ENCODE data around the gene SH3GL1.
"Not testable (repeated sequence)": the region's sequence is repeated elsewhere in the genome, so short reads cannot be mapped to it uniquely, and the experiment has no call there.

Gene SH3GL1

DNA sequence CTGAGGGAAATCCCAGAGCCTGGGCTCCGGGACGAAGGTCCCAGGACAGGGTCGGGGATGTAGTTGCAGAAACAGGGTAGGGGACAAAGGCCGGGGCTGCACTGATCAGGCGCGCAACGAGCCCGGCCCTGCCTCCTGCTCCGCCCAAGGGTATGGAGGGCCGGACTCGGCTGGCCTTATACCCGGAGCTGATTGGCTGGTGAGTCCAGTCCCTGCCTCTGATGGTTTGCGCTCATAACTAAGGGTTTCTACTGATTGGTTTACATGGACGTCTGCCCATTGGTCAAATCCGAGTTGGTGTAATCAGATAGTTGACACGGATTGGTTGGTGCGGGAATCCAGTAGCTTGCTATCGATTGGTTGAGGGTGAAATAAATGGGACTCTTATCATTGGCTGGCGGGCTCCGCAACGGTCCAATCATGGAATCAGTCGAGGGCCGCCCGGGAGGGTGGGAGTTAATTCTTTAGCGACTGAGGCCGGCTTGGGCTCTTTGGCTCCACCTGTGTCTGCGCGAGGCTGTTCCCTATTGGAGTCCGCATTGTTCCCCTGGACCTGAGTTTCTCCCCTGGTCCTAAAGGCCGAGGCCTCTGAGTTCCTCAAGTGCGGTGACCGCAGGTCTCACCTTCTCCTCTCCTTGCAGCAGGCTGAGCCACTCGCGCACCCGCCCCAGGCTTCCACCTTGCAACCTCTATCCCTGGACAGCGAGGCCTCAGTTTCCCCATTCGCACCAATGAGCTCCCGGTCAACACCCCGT, 57.6 kb downstream of the SH3GL1 start:
- DNase-seq, result peak; percentile 94

DNA sequence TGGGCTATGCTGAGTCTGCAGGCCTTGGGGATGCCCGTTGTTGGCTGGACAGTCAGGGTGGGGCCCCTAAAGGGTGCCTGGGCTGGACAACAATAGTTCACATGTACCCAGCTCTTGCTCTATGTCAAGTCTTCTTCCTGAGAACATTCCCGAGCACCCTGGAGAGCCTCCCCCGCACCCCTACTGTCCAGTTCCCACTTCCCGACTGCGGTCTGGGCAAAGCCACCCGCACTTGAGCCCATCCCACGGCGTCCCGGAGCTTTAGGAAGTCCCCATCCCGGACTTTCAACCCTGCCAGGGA, 58.1 kb downstream of the SH3GL1 start:
- no peak for DNase-seq

DNA sequence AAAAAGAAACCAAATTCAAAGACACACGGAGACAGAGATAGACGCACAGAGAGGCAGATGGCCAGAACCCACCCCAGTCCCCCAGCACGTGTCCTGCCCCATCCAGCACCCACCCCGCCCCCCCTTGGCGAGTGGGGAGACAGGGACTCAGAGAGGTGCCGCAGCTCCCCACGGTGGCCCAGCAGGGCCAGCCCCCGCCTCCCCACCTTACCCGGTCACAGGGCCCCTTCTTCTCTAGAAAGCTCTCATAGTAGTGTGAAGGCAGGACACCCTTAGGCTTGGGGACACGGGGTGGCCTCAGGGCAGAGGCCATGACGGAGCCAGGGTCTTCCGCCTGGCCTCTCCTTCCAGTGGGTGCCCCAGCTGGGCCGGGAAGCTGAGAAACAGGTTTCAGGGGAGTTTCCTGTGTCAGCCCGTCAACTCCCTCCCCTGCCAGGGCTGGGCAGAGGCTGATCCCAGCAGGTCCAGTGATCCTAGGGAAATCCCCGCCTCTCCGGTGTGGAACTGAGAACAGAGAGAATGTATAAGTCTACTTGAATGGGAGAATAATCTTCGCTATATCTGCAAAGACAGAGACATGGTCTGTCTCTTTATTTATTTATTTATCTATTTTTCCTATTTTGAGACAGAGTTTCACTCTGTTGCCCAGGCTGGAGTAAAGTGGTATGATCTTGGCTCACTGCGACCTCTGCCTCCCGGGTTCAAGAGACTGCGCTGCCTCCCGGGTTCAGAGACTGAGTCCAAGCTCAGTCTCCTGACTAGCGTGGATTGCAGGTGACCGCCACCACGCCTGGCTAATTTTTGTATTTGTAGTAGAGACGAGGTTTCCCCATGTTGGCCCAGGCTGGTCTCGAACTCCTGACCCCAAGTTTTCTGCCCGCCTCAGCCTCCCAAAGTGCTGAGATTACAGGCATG, 61.6 kb downstream of the SH3GL1 start, which contains the start of gene STAP2:
Gene STAP2 (minus strand): TSS at position 387 of the 915 bp plus-strand sequence. CDS start 74 bp downstream, at position 313.
- no peak for DNase-seq

DNA sequence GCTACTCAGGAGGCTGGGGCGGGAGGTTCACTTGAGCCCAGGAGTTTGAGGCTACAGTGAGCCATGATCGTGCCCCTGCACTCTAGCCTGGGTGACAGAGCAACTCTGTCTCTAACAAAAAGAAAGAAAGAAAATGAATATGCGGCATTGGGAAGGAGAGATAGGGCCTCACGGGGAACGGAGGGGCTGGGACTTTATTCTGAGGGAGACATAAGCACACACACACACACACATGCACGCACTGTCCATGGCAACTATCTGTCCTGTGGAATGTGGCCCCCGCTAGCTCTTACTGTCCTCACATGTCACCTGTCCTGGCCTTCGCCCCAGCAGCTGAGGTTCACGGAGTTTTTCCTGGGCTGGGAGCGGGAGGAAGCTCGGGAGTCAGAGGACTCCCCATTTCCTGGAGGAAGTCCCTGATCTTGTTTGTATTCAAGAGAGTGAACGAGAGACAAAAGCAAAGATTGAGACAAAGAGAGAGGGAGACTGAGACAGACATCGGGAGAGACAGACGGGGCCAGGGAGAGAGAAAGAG, 62.4 kb downstream of the SH3GL1 start:
- no peak for DNase-seq

DNA sequence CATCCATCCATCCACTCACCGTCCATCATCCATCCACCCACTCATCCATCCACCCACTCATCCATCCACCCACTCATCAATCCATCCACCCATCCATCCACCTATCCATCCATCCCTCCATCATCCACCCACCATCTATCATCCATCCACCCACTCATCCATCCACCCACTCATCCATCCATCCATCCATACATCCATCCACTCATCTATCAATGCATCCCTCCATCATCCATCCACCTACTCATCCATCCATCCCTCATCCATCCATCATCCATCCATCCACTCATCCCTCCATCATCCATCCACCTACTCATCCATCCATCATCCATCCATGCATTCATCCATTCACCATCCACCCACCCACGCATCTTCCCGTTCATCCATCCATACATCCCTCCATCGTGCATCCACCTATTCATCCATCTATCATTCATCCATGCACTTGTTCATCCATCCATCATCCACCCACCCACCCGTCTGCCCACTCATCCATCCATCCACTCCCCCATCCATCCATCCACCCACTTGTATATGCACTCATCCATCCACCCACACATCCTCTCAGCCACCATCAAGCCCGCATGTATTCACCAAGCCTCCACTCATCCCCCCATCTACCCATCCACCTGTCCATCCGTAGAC, 65.3 kb downstream of the SH3GL1 start:
- DNase-seq, result no peak

DNA sequence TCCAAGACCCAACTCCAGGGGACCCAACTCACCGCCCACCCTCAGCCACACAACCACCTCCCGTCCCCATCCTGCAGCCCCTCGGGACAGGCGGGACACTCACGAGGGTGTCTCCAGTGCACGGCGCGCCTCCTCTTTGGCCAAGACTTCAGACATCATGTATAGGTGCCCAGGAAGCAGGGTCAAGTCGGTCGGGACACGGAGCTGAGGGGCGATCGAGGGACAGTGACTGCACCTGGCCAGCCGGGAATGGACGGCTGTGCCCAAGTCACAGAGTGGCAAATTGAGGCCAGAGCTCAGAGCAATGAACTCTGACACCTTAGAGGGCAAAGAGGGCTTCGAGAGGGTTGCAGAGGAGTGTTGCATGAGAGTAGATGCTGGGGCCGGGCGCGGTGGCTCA, 70.5 kb downstream of the SH3GL1 start:
- no peak for DNase-seq

DNA sequence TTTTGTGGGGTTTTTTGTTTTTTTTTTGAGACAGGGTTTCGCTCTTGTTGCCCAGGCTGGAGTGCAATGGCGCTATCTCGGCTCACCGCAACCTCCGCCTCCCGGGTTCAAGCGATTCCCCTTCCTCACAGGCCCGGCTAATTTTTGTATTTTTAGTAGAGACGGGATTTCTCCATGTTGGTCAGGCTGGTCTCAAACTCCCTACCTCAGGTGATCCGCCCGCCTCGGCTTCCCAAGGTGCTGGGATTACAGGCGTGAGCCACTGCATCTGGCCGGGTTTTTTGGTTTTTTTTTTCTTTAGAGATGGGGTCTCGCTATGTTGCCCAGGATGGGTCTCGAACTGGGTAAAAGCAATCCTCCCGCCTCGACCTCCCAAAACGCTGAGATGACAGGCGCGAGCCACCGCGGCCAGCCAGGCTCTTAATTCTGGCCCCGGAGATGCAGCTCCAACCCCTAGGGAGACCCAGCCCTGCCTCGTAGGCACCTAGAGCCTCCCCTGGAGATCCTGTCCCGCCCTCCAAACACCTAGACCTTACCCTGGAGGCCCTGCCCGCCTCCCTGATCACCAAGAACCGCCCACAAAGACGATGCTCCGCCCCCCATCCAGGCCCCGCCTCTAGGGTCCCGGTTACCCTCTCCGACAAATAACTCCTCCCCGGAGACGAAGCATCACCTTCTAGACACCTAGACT, 71.2 kb downstream of the SH3GL1 start:
- not testable (repeated sequence) for DNase-seq

DNA sequence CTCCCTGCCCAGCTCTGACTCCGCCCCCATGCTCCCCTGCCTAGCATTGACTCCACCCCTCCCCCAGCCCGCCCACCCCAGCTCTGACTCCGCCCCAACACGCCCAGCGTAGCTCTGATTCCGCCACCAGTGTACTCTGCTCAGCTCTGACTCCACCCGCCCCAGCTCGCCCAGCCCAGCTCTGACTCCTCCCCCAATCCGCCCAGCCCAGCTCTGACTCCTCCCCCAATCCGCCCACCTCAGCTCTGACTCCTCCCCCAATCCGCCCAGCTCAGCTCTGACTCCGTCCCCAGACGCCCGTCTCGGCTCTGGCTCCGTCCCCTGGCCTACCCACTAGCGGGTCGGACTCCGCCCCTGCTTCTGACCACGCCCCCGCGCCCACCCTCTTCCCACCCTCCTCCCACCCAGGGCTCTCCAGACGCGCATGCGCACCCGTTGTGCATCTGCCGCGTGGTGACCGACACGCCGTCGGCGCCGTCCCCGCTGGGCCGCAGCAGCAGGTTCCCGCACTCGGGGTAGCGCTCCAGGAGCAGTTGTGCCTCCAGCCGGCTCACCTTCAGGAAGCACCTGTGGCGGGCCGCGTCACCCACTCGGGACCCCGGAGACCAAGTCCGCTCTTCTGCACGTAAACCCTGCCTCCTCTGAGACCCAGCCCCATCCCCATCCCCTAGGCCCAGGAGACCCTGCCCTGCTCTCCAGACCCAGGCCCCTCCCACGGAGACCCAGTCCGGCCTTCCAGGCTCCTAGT, 71.9 kb downstream of the SH3GL1 start:
- DNase-seq, result peak; percentile 97

DNA sequence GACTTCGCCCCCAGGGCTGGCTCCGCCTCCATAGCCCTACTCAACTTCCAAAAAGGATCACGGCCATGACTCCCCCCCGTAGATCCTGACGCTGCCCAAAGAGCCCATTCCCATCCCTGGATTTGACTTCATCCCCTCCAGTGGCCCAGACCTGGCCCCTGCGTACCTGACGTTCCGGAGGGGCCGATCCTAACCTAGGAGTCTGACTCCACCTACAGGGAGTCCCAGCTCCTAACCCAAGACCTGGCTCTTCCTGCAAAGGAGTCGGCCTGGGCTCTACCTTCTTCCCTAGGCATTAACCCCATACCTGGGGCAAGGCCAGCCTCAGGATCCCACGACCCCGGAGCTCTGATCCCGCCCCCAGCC, 72.5 kb downstream of the SH3GL1 start:
- no peak for DNase-seq

DNA sequence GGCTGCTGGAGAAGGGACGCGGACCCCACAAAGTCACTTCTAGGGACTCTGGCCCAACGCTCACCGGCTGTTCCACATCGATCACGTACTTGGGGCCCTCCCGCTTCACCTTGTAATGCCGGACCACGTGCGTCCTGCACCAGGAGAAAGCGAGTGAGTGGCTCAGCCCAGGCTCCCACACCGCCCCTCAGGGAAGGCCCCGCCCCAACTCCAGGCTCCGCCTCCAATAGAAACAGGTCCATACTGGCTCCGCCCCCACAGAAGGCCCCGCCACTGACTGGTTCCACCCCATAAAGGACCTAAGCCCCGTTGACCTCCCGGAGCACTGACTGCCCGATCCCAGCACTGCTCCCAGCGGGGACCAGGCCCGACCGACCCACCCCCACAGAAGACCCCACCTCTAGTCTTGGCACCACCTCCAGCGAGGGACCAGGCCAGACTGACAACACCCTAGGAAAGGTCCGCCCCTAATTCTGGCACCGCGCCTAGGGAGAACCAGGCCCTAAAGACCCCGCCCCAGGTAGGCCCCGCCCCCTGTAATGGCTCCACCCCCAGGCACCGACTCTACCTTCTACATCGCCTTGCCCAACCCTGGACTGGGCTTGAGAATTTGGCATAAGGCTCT, 73.0 kb downstream of the SH3GL1 start:
- DNase-seq, result peak; percentile 84

DNA sequence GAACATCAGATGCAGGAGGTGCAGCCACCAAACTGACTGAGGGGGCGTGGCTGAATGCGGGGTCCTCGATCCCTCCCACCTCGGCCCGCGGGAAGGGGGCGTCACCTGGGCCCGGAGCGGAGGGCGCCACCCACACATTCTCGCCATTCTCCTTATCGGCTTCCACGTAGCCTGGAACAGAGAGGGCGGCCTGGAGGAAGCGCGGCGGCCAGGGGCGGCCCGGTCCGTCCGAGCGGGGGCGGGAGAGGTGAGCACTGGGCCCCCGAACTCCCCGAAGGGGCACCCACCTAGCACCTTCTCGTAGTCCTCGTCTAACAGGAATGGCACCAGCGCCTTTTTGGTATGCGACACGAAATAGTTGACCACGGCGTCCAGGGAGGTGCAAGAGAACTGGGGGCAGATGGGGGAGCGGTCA, 73.5 kb downstream of the SH3GL1 start:
- DNase-seq, result no peak

DNA sequence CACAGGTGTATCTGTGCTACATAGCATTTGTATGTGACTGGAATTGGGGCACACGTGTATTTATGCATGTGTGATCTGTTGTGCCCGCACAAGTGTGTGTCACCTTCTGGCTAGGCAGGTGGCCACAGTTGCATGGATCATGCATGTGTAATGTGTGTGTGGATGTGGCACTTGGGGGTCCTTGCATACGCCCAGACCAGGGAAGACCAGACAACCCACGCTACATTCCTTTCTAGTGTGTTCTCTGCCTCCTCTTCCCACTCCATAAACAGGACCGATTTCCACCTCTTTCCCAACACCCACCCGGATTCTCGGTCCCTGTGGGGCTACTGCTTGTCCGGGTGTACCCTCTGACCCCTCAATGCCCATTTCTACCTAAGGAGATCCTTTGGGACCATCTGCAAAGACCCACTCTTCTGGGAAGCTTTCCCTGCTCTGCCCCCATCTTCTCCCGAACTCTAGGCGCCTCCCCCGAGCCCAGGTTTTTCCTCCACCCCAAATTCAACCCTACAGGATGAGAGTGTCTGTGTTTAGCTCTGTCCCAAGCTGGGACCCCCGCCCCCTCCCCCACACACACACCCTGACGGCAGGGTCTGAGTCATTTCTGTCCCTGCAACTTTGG, 74.0 kb downstream of the SH3GL1 start:
- DNase-seq, result no peak

DNA sequence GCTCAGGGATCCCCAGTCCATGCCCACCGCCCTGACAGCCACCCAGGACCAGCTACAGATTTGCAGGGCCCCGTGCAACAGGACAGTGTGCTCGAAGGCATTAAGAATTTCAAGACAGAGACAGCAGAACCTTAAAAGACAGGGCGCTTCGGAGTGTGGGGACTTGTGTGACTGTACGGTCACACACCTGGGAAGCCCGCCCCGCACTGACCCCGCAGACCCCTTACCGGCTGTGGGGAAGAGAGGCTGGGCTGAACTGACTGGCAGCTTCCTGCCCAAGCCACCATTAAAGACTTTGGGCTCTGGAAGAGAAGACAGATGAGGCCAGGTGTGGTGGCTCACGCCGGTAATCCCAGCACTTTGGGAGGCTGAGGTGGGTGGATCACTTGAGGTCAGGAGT, 76.1 kb downstream of the SH3GL1 start:
- no peak for DNase-seq

DNA sequence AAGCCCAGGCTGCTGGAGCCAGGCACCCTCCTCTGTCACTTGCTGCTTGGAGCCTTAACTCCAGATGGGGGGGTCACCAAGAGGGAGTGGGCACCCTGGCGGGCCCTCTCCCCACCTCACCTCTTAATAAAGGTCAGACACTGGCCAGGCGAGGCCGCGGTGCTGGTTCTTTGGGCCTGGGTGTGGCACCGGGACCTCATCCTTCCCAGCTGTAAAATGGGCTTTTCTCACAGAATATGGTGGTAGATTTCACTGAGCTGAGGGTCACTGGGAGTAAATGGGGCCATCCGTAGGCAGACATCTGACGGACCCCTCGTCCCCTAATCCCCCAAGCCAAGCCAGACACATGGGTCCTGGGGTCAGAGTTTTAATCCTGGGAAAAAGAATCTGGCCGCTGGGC, 76.7 kb downstream of the SH3GL1 start:
- DNase-seq, result no peak

DNA sequence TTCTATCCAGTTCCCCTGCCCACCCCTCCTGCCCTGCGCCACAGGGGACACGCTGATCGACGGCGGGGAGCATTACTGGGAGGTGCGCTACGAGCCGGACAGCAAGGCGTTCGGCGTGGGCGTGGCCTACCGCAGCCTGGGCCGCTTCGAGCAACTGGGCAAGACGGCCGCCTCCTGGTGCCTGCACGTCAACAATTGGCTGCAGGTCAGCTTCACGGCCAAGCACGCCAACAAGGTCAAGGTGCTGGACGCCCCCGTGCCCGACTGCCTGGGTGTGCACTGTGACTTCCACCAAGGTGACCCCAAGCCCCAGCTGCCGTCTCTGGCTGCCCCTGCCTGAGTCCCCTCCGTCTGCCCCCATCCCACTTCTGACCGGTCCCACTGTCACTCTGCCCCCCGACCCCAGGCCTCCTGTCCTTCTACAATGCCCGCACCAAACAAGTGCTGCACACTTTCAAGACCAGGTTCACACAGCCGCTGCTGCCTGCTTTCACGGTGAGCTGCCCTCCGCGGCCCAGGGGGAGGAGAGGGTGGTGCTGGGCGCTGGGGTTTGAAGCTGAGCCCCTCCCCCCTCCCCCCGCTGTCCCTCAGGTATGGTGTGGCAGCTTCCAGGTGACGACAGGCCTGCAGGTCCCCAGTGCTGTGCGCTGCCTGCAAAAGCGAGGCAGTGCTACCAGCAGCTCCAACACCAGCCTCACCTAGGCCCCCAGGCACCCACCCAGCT, 77.2 kb downstream of the SH3GL1 start:
- no peak for DNase-seq

DNA sequence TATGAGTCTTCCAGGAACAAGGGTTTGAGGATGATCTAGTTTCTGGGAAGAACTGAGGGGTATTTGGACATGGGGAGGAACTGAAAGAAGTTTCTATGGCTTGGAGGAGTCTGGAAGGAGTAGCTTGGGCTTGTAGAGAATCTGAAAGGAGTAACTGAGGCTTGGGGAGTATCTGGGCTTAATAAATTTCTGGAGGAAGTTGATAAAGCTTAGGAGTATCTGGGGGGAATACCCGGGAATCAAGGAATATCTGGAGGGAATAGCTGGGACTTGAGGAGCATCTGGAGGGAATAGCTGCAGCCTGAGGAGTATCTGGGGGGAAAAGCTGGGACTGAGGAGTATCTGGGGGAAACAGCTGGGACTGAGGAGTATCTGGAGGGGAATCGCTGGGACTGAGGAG, 79.9 kb downstream of the SH3GL1 start:
- no peak for DNase-seq

DNA sequence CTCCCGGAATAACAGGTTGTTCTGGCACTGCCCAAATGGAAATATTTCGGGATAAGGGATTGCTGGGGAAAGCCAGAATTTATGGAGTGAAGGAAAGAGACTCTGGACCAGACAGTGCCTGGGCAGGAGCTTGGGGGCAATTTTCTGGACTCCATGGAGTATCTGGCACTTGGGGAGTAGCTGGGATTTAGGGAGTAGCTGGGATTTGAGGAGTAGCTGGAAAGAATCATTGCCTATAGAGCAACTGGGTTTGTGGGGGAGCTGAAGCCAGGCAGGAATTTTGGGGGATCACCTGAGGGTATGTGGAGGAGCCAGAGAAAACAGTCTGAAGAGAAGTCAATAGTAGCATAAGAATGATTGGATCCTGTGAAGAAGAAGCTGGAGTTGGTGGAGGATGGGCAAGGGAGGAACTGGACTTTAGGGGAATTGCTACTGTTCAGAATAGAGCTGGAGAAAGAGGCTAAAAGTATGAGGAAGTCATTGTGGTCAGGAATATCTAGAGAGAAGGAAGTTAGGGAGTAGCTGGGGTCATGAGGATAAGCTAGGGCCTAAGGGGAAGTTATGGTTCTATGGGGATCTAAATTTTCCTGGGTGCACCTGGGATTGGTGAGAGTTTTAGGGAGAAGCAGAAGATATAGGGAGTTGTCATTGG, 81.2 kb downstream of the SH3GL1 start:
- DNase-seq, result no peak

DNA sequence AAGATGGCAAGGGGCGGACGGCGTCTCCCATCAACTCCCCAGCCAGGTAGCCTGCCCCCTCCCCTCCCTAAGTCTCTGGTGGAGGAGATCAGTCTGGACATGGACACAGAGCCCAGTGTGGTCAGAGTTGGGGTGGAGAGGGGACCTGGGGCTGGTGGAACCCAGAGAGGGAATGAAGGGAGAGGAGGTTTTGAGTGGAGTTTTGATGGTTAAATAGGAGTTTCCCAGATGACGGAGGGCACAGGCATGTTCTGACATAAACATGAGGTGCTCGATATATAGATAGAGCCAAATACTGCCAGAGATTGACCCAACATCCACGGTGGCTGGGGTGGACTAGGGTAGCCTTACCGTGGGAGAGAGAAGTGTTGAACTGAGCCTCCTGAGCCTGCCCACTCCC, 81.9 kb downstream of the SH3GL1 start:
- DNase-seq, result no peak

DNA sequence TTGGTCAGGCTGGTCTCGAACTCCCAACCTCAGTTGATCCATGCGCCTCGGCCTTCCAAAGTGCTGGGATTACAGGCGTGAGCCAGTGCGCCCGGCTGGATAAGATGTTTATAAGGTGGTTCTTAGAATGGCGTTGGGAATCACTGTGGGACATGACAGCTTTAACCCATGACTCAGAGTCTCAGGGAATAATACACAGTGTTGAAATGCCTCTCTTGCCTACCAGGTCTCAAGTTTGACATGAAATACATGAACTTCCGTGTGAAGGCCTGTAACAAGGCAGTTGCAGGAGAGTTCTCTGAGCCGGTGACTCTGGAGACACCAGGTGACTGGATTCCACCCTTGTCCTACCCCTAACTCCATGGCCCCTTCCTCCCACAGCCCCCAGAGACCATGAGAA, 83.4 kb downstream of the SH3GL1 start:
- no peak for DNase-seq

Measured in T1000 (cell line).